Activated effector memory CD4-positive, alpha-beta T cell treated with anti-CD3 and anti-CD28 coated beads, Interleukin-2, amount 50 U/mL, for 16 hours (primary cell): Measurements from ENCODE around the gene MAP7.
"Not testable (repeated sequence)": the region's sequence is repeated elsewhere in the genome, so short reads cannot be mapped to it uniquely, and the experiment has no call there.

Experiments
- DNase-seq: peaks from one replicate; pipeline ENCODE4 v3.0.0-alpha.2; 2020

The MAP7 gene

GRCh38 chr6:136550330-136551071 lies at the start of gene MAP7:
Gene MAP7 (minus strand): TSS chr6:136550422. CDS start chr6:136550408, 14 bp downstream.
- peak; percentile 89 for DNase-seq

- no peak for DNase-seq
These were observed 49.2 kb upstream of the MAP7 start for GRCh38 chr6:136599329-136600011.

- no peak for DNase-seq
These were observed 47.8 kb upstream of the MAP7 start for GRCh38 chr6:136598048-136598447.

- DNase-seq, result no peak
These were observed 44.4 kb upstream of the MAP7 start for GRCh38 chr6:136594671-136595070.

GRCh38 chr6:136593748-136594490 lies 43.7 kb upstream of the MAP7 start:
- peak; percentile 71 for DNase-seq

GRCh38 chr6:136592930-136593673 lies 42.9 kb upstream of the MAP7 start:
- DNase-seq, result no peak

GRCh38 chr6:136591617-136592016 lies 41.4 kb upstream of the MAP7 start:
- no peak for DNase-seq

GRCh38 chr6:136590846-136591245 lies 40.6 kb upstream of the MAP7 start:
- not testable (repeated sequence) for DNase-seq

GRCh38 chr6:136587527-136587926 lies 37.3 kb upstream of the MAP7 start:
- DNase-seq, result no peak

- no peak for DNase-seq
These were observed 36.1 kb upstream of the MAP7 start for GRCh38 chr6:136586295-136586694.

GRCh38 chr6:136585523-136585922 lies 35.3 kb upstream of the MAP7 start:
- DNase-seq, result not testable (repeated sequence)

- DNase-seq, result not testable (repeated sequence)
These were observed 34.1 kb upstream of the MAP7 start for GRCh38 chr6:136584290-136584689.

- DNase-seq, result no peak
These were observed 32.7 kb upstream of the MAP7 start for GRCh38 chr6:136582711-136583471.

GRCh38 chr6:136579800-136580199 lies 29.6 kb upstream of the MAP7 start:
- no peak for DNase-seq

- no peak for DNase-seq
These were observed 26.6 kb upstream of the MAP7 start for GRCh38 chr6:136576821-136577220.

- no peak for DNase-seq
These were observed 21.3 kb upstream of the MAP7 start for GRCh38 chr6:136571496-136571895.

GRCh38 chr6:136571065-136571464 lies 20.8 kb upstream of the MAP7 start:
- DNase-seq, result no peak

GRCh38 chr6:136568129-136568528 lies 17.9 kb upstream of the MAP7 start:
- DNase-seq, result no peak

- no peak for DNase-seq
These were observed 17.5 kb upstream of the MAP7 start for GRCh38 chr6:136567688-136568087.

GRCh38 chr6:136566851-136567250 lies 16.6 kb upstream of the MAP7 start:
- DNase-seq, result no peak

GRCh38 chr6:136566007-136566487 lies 15.8 kb upstream of the MAP7 start:
- DNase-seq, result no peak

GRCh38 chr6:136564180-136564579 lies 14.0 kb upstream of the MAP7 start:
- no peak for DNase-seq
